GM19397 (cell line): ENCODE data around the gene CCBE1.

ENCODE experiments used
- ATAC-seq: cut with Tn5 transposase; IDR thresholded peaks from one replicate; pipeline ENCODE4 v1.9.1; 2021; ENCODE audit warnings: mild to moderate bottlenecking, moderate library complexity; ENCODE audit not compliant: unreplicated experiment

CCBE1 gene

DNA sequence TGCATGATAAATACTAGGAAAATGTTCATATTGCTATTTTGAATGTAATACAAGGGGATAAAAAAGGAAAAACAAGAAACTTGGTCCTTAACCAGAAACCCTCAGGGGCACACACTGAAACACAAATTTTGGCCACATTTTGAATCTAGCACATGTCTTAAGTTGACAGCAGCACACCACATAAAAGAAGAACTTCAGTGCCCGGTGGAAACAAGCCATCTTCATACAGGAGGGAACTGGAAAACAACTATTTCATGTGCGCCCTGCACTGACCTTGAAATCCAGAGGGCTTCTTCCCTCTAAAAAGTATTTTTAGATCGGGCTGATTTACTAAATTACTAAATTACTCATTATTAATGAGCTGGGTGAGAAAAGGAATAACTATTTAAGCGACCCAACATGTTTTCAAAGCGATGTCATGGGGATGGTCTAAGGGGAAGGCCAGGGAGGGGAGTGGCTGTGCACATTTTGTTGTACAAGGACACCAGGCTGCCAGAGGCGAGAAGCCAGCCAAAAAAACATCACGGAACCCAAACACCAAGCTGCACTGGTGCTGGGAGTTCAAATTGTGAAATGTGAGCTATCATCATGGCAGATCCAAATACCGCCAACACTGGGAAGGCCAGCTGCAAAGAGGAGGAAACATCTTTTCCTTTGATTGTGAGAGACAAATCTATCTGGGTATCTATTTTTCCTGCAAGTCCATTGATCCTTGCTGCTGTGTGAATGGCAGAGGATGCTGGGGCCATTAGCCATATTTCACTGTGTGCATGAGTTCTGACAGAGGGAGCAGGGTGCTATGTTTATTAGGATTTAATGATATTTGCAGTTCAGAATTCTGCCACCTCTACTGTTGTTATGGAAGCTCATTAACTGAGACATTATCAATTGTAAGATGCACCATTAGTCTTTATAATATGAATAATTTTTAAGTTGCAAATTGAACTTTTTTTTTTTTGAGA, 187.5 kb downstream of the CCBE1 start:
- ATAC-seq, result no peak

GRCh38 chr18:59505356-59505755, 191.9 kb downstream of the CCBE1 start:
- ATAC-seq, result no peak

- no peak for ATAC-seq
These were observed 194.7 kb downstream of the CCBE1 start for GRCh38 chr18:59502274-59503175.

- ATAC-seq, result no peak
These were observed 195.3 kb downstream of the CCBE1 start for GRCh38 chr18:59501920-59502273.

DNA sequence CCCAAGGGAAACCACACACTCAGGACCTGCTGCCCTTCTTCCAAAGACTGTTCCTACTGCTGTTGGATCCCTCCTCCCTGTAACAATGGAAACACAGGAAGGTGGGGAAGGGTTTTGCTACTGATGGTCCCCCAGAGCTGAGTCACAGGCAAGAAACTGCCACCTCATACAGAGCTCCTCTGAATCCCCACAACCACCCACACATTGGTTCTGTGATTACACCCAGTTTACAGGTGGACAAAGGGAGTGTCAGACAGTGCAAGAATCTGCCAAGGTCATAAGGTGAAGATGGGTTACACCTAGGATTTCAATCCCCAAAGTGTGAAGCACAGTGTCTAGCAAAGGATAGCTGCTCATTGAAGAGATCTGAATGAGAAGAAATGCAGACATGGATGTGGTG, 196.5 kb downstream of the CCBE1 start:
- no peak for ATAC-seq

DNA sequence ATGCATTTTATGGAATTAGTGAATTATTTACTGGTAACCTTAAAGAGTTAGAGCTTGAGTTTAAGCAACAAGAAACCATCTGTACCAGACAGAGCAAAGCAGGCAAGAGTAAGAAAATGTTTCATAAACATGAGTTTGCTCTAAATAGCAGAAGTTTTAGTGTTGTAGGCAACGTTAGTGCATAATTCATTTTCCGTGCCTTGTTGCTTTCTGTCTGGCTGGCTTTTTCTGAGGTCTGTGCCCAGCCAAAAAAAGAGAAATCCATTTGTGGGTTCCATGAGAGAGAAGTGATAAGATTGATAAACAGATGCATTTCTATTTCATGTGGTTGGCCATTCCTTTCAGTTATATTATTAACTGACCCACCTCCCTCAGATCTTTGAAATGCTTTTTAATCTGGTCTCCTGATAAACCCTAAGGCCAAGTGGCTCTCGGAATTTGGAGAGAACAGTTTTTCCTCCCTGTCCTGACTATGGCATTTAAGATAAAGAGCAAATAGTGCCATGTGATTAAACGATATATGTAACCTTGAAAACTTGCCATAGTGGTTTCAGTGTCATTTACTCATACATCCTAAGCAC, 198.6 kb downstream of the CCBE1 start:
- no peak for ATAC-seq

GRCh38 chr18:59492756-59493421, 204.3 kb downstream of the CCBE1 start:
- ATAC-seq, result no peak

DNA sequence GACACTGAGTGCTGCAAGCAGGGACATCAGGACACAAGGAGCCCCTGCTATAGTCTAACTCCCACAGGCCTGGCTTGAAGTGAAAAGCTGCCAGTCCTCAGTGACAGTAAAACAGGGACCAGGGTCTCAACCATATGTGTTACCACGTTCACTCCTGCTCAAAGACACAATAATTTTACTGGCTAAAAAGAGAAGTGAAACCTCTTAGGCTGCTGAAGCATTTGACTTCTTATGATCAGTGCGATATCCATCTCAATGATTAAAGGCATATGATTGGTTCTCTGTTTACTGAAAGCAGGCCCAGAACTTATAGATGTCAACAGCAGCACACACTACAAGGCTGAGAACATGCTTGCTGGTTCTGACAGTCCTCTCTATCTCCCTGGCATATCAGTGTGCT, 208.3 kb downstream of the CCBE1 start:
- ATAC-seq, result peak; percentile 55

DNA sequence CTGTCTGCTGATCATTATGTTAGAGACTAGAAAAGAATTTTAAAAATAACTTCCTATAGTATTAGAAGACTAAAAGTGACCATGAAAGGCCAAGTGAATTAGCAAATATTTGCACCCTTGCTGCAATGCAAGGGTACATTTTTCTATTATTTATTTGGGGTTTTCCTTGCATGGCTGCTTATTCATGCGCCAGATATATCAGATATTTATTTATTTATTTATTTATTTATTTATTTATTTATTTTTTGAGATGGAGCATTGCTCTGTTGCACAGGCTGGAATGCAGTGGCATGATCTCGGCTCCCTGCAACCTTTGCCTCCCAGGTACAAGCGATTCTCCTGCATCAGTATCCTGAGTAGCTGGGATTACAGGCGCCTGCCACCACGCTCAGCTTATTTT, 211.8 kb downstream of the CCBE1 start:
- ATAC-seq, result no peak

GRCh38 chr18:59484561-59485328, 212.5 kb downstream of the CCBE1 start:
- ATAC-seq, result no peak

DNA sequence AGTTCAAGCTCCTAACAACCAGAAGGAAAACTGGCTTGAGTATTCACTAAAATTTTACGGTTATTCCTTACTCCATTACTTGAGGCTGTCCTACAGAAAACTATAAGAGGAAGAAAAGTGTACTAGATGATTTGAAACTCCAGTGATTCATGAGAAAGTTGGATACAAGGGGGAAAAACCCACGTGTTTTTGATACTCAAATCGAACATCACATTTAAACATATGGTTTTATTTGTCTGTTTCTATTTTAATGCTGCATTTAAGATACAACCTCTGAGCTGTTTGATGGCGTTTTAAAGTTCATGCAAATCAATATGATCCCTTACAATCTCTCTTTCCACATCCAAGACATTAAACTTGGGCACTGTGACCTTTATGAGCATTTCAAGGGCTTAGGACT, 213.1 kb downstream of the CCBE1 start:
- no peak for ATAC-seq

DNA sequence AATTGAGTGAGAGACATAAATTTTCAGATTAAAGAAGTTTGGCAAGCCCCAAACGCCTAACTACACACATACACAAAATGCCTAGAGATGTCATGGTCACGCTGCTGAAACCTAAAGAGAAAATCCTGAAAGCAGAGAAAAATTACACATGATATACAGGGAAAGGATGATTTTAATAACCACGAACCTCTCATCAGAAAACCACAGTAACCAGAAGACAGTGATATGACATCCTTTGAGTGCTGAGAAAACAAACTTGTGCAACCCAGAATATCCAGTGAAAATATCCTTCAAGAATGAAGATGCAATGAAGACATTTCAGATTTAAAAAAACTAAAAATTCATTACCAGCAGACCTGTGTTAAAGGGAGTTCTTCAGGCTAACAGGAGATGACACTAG, 215.8 kb downstream of the CCBE1 start:
- no peak for ATAC-seq

GRCh38 chr18:59479776-59480175, 217.4 kb downstream of the CCBE1 start:
- ATAC-seq, result no peak

GRCh38 chr18:59478591-59478990, 218.6 kb downstream of the CCBE1 start:
- ATAC-seq, result no peak

DNA sequence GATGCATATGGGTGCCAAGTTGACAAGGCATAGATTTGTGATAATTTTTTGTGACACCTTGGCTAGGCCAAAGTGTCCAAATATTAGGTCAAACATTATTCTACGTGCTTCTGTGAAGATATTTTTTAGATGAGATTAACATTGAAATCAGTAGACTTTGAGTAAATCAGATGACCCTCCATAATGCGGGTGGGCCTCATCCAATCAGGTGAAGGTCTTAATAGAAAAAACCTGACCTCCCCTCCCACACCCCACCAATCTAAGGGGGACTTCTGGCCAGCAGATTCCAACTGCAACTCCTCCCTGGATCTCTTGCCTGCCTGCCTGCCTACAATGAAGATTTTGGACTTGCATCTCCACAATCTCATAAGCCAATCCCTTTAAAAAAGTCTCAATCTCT, 219.4 kb downstream of the CCBE1 start:
- ATAC-seq, result no peak

GRCh38 chr18:59470561-59471121, 226.6 kb downstream of the CCBE1 start:
- no peak for ATAC-seq

GRCh38 chr18:59469463-59470180, 227.6 kb downstream of the CCBE1 start:
- no peak for ATAC-seq

- ATAC-seq, result no peak
These were observed 228.4 kb downstream of the CCBE1 start for GRCh38 chr18:59468821-59469220.

DNA sequence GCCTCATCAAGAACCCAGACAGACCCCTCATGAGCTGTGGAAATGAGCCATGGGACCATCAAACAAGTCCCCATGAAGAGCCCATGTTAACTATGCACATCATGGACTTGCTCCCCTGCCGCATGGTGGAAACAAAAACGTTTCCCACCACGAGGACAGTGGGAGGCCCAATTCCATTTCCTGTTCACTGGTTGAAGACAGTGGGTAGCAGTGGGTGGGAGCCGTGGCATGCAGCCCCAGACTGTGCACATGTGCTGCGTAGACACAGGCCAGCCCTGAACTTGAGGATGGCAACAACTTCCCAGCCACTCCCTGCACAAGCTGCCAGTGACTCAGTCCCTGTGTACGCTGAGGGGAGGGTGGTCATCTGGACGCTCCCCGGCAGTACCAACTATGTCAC, 229.7 kb downstream of the CCBE1 start:
- ATAC-seq, result no peak
